ACC112 (cell line): Measurements from ENCODE around the gene ALDH8A1.

Source experiments
- H2AFZ ChIP-seq: fragments of 200-600 bp; sonication (generic); one replicate; pipeline ENCODE4 v1.6.0; 2017; ENCODE audit warnings: antibody characterized with exemption, low read length; ENCODE audit not compliant: unreplicated experiment
- H3K27ac ChIP-seq: fragments of 200-600 bp; sonication (generic); 2 replicates; pipeline ENCODE4 v1.5.1; 2014; ENCODE audit warnings: low read depth, mild to moderate bottlenecking, antibody characterized with exemption, low read length, moderate library complexity
- H3K27me3 ChIP-seq: fragments of 200-600 bp; sonication (generic); 2 replicates; pipeline ENCODE4 v1.6.1; 2014; ENCODE audit warnings: mild to moderate bottlenecking, antibody characterized with exemption, low read length, moderate library complexity, mixed read lengths; ENCODE audit not compliant: insufficient read depth
- H3K36me3 ChIP-seq: fragments of 200-600 bp; sonication (generic); 2 replicates; pipeline ENCODE4 v1.6.1; 2016; ENCODE audit warnings: mild to moderate bottlenecking, antibody characterized with exemption, low read length, moderate library complexity, mixed read lengths; ENCODE audit not compliant: insufficient read depth
- H3K4me1 ChIP-seq: fragments of 200-600 bp; sonication (generic); one replicate; pipeline ENCODE4 v1.6.1; 2016; ENCODE audit warnings: low read length, mixed read lengths; ENCODE audit not compliant: insufficient read depth, unreplicated experiment, control insufficient read depth
- H3K4me3 ChIP-seq: fragments of 200-600 bp; sonication (generic); 2 replicates; pipeline ENCODE4 v1.5.1; 2014; ENCODE audit warnings: mild to moderate bottlenecking, low read depth, low read length
- H3K79me2 ChIP-seq: fragments of 200-600 bp; sonication (generic); one replicate; pipeline ENCODE4 v1.6.0; 2016; ENCODE audit warnings: low read length; ENCODE audit not compliant: control insufficient read depth, unreplicated experiment, insufficient read depth

The ALDH8A1 gene

GRCh38 chr6:134934793-134935485 lies 15.0 kb downstream of the ALDH8A1 start:
- H3K36me3 ChIP-seq = no peaks in the 10 kb centered on the region

GRCh38 chr6:134932535-134933470 lies 17.1 kb downstream of the ALDH8A1 start:
- H3K4me1 ChIP-seq = peaks cover 12% of the 10 kb centered on the region
- no peaks in the 10 kb centered on the region for H3K79me2 ChIP-seq
- no peaks in the 10 kb centered on the region for H3K36me3 ChIP-seq
- no peak overlapping the region for H3K4me3 ChIP-seq
- no peak overlapping the region for H3K27ac ChIP-seq
- H3K27me3 ChIP-seq = no peaks in the 10 kb centered on the region
- no peak overlapping the region for H2AFZ ChIP-seq

More at GRCh38 chr6:134934793-134935485, 15.0 kb downstream of the ALDH8A1 start:
- H3K27ac ChIP-seq = no peak overlapping the region
- peaks cover 17% of the 10 kb centered on the region for H3K4me1 ChIP-seq
- no peaks in the 10 kb centered on the region for H3K79me2 ChIP-seq
- H3K4me3 ChIP-seq = no peak overlapping the region
- H2AFZ ChIP-seq = no peak overlapping the region
- H3K27me3 ChIP-seq = no peaks in the 10 kb centered on the region

- Histone ChIP-seq H3K27me3 (no peaks in the 10 kb centered on the region), H3K27ac (no peak overlapping the region), H2AFZ (no peak overlapping the region), H3K4me1 (peaks cover 5% of the 10 kb centered on the region), H3K79me2 (no peaks in the 10 kb centered on the region), H3K4me3 (no peak overlapping the region), H3K36me3 (no peaks in the 10 kb centered on the region)
These were observed 17.8 kb downstream of the ALDH8A1 start for GRCh38 chr6:134932098-134932497.

GRCh38 chr6:134930463-134930862 lies 19.4 kb downstream of the ALDH8A1 start:
- H3K4me1 ChIP-seq = peaks cover 4% of the 10 kb centered on the region
- H3K27me3 ChIP-seq = no peaks in the 10 kb centered on the region
- no peak overlapping the region for H3K27ac ChIP-seq
- H3K36me3 ChIP-seq = no peaks in the 10 kb centered on the region
- no peak overlapping the region for H3K4me3 ChIP-seq
- no peak overlapping the region for H2AFZ ChIP-seq
- H3K79me2 ChIP-seq = no peaks in the 10 kb centered on the region

GRCh38 chr6:134928151-134928900 lies 21.6 kb downstream of the ALDH8A1 start:
- no peak overlapping the region for H3K4me3 ChIP-seq
- no peaks in the 10 kb centered on the region for H3K79me2 ChIP-seq
- no peak overlapping the region for H2AFZ ChIP-seq
- H3K27ac ChIP-seq = no peak overlapping the region
- peaks cover 5% of the 10 kb centered on the region for H3K4me1 ChIP-seq
- no peaks in the 10 kb centered on the region for H3K36me3 ChIP-seq
- H3K27me3 ChIP-seq = no peaks in the 10 kb centered on the region

- H3K27me3 ChIP-seq = no peaks in the 10 kb centered on the region
- no peaks in the 10 kb centered on the region for H3K36me3 ChIP-seq
- H3K27ac ChIP-seq = no peak overlapping the region
- H3K4me1 ChIP-seq = peaks cover 5% of the 10 kb centered on the region
- H3K4me3 ChIP-seq = no peak overlapping the region
- H3K79me2 ChIP-seq = no peaks in the 10 kb centered on the region
- H2AFZ ChIP-seq = no peak overlapping the region
These were observed 24.1 kb downstream of the ALDH8A1 start for GRCh38 chr6:134925800-134926199.

- H3K27ac ChIP-seq = no peak overlapping the region
- H3K36me3 ChIP-seq = no peaks in the 10 kb centered on the region
- H3K27me3 ChIP-seq = no peaks in the 10 kb centered on the region
- H3K4me1 ChIP-seq = peaks cover 8% of the 10 kb centered on the region
- no peak overlapping the region for H3K4me3 ChIP-seq
- H3K79me2 ChIP-seq = no peaks in the 10 kb centered on the region
- no peak overlapping the region for H2AFZ ChIP-seq
These were observed 28.1 kb downstream of the ALDH8A1 start for GRCh38 chr6:134921721-134922261.

GRCh38 chr6:134921276-134921675 lies 28.6 kb downstream of the ALDH8A1 start:
- H3K4me1 ChIP-seq = peaks cover 8% of the 10 kb centered on the region
- no peak overlapping the region for H3K4me3 ChIP-seq
- no peaks in the 10 kb centered on the region for H3K36me3 ChIP-seq
- H3K27ac ChIP-seq = no peak overlapping the region
- no peaks in the 10 kb centered on the region for H3K27me3 ChIP-seq
- H3K79me2 ChIP-seq = no peaks in the 10 kb centered on the region
- H2AFZ ChIP-seq = no peak overlapping the region

- Histone ChIP-seq H3K36me3 (no peaks in the 10 kb centered on the region), H3K4me1 (peaks cover 4% of the 10 kb centered on the region), H2AFZ (no peak overlapping the region), H3K27me3 (no peaks in the 10 kb centered on the region), H3K4me3 (no peak overlapping the region), H3K27ac (no peak overlapping the region), H3K79me2 (no peaks in the 10 kb centered on the region)
These were observed 29.5 kb downstream of the ALDH8A1 start for GRCh38 chr6:134920422-134920821.

- H3K27ac ChIP-seq = no peak overlapping the region
- H3K79me2 ChIP-seq = no peaks in the 10 kb centered on the region
- no peak overlapping the region for H3K4me3 ChIP-seq
- no peaks in the 10 kb centered on the region for H3K36me3 ChIP-seq
- H2AFZ ChIP-seq = no peak overlapping the region
- H3K27me3 ChIP-seq = no peaks in the 10 kb centered on the region
- H3K4me1 ChIP-seq = peaks cover 3% of the 10 kb centered on the region
These were observed 31.4 kb downstream of the ALDH8A1 start for GRCh38 chr6:134918418-134918961.
